ENCODE results near the gene ZSCAN5B.

Gene ZSCAN5B

DNA sequence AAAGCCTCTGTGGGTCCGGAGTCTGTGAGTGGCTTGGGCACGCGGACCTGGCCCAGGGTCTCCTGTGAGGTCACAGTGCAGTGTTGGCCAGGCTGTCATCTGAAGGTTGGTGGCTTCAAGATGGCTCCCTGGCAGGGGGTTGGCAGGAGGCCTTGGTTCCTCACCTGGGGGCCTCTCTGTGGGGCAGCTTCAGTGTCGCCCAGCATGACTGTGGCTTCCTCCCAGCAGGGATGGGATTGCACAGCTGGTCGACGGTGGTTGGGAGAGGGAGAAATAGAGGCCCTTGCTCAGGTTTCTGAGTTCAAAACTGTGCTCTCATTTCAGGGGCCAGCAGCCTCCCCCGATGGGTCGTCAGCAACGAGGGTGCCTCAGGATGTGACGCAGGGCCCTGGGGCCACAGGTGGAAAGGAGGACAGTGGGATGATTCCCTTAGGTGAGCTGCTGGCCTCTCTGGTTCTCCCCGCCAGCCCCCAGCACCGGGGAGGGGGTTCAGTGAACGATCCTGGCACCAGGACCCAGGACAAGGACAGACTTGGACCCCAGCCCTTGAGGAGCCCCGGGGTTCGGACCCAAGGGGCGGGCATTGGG is 39.3 kb downstream of the ZSCAN5B start:
- no peak for DNase-seq
- TF ChIP-seq CTCF (IDR thresholded peaks at IDR 0.05) = no peak
- Mint-ChIP-seq H3K9me3 (no peaks in the 10 kb centered on the region), H3K27ac (no peak overlapping the region), H3K36me3 (ENCODE audit: low read depth) (peaks cover 60% of the 10 kb centered on the region), H3K4me3 (no peak overlapping the region), H3K4me1 (peaks cover 10% of the 10 kb centered on the region), H3K27me3 (ENCODE audit: low read depth, poor library complexity) (peaks cover 5% of the 10 kb centered on the region)

GRCh38 chr19:56156768-56157167 is 40.8 kb downstream of the ZSCAN5B start:
- peaks cover 3% of the 10 kb centered on the region for H3K9me3 Mint-ChIP-seq
- H3K36me3 Mint-ChIP-seq (ENCODE audit: low read depth) = peaks cover 67% of the 10 kb centered on the region
- no peak for DNase-seq
- H3K4me1 Mint-ChIP-seq = peaks cover 20% of the 10 kb centered on the region
- no peak overlapping the region for H3K4me3 Mint-ChIP-seq
- no peak for TF ChIP-seq CTCF (IDR thresholded peaks at IDR 0.05)
- no peak overlapping the region for H3K27ac Mint-ChIP-seq
- H3K27me3 Mint-ChIP-seq (ENCODE audit: low read depth, poor library complexity) = no peaks in the 10 kb centered on the region

GRCh38 chr19:56155124-56155687 is 42.4 kb downstream of the ZSCAN5B start:
- peak; percentile 30 for DNase-seq
- Mint-ChIP-seq H3K9me3 (peaks cover 6% of the 10 kb centered on the region), H3K27me3 (ENCODE audit: low read depth, poor library complexity) (no peaks in the 10 kb centered on the region), H3K27ac (no peak overlapping the region), H3K4me1 (peaks cover 20% of the 10 kb centered on the region), H3K36me3 (ENCODE audit: low read depth) (peaks cover 72% of the 10 kb centered on the region), H3K4me3 (no peak overlapping the region)
- TF ChIP-seq CTCF (IDR thresholded peaks at IDR 0.05) = no peak

DNA sequence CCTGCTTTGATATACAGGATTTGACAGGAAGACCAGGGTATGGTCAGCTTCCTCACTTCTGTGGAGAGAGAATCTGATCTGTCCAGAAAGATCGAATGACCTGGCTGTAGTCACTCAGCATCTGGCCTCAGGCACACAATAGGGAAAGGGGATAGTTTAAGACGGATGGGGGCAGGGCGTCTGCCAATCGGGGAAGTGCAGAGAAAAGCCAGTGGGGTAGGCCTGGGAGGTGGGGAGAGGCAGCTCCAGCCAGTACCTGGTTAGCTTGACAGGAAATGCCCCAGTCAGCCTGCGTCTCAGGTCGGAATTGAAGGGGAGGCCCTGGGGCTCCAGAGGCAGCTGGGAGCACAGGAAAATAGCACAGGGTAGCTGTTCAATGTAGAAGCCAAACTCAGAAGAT is 44.1 kb downstream of the ZSCAN5B start:
- peak overlapping the region; percentile 56 for H3K4me3 Mint-ChIP-seq
- H3K27me3 Mint-ChIP-seq (ENCODE audit: low read depth, poor library complexity) = no peaks in the 10 kb centered on the region
- H3K9me3 Mint-ChIP-seq = peaks cover 8% of the 10 kb centered on the region

GRCh38 chr19:56152644-56153043 is 44.9 kb downstream of the ZSCAN5B start:
- no peak overlapping the region for H3K4me3 Mint-ChIP-seq

More for the DNA sequence above, 44.1 kb downstream of the ZSCAN5B start:
- Mint-ChIP-seq H3K36me3 (ENCODE audit: low read depth) (peaks cover 77% of the 10 kb centered on the region), H3K4me1 (peaks cover 20% of the 10 kb centered on the region), H3K27ac (peak overlapping the region; percentile 92)
- no peak for TF ChIP-seq CTCF (IDR thresholded peaks at IDR 0.05)
- peak; percentile 58 for DNase-seq

More at GRCh38 chr19:56152644-56153043, 44.9 kb downstream of the ZSCAN5B start:
- Mint-ChIP-seq H3K27ac (peak overlapping the region; percentile 92), H3K36me3 (ENCODE audit: low read depth) (peaks cover 79% of the 10 kb centered on the region), H3K4me1 (peaks cover 20% of the 10 kb centered on the region), H3K9me3 (peaks cover 8% of the 10 kb centered on the region), H3K27me3 (ENCODE audit: low read depth, poor library complexity) (no peaks in the 10 kb centered on the region)
- DNase-seq = no peak
- TF ChIP-seq CTCF (IDR thresholded peaks at IDR 0.05) = no peak
